HepG2 (cell line): Measurements from ENCODE around the gene MTO1. TPM values are rescaled to one million over a fixed set of nuclear protein-coding genes. Genes with fewer than 3 reads are reported as not detected.

Experiments used
- GABPA ChIP-seq, 2 experiments: IDR thresholded peaks; 2 replicates each; pipeline ENCODE4 v1.6.1; 2011 to 2016; ENCODE audit warnings: low read depth in 2 of 2, low read length in 1 of 2, missing biosample characterization in 1 of 2, missing genetic modification characterization in 1 of 2
- GABPB1 ChIP-seq: IDR thresholded peaks from 2 replicates; pipeline ENCODE4 v1.6.1; 2016; ENCODE audit warnings: mild to moderate bottlenecking, missing genetic modification reagents, moderate library complexity, missing compliant biosample characterization
- GFI1 ChIP-seq: sonication (generic); formaldehyde crosslinking; IDR thresholded peaks from 2 replicates; pipeline ENCODE4 v1.5.0; 2020; ENCODE audit warnings: missing genetic modification reagents, mild to moderate bottlenecking, borderline replicate concordance
- ONECUT2 ChIP-seq: sonication (generic); formaldehyde crosslinking; IDR thresholded peaks from 2 replicates; pipeline ENCODE4 v1.4.0; 2020; ENCODE audit warnings: missing genetic modification reagents
- RXRA ChIP-seq: sonication (generic); formaldehyde crosslinking; IDR thresholded peaks from 2 replicates; pipeline ENCODE4 v1.5.1; 2020; ENCODE audit warnings: missing genetic modification reagents
- SKIL ChIP-seq: sonication (generic); formaldehyde crosslinking; IDR thresholded peaks from 2 replicates; pipeline ENCODE4 v1.8.0; 2022; ENCODE audit warnings: missing genetic modification reagents, mild to moderate bottlenecking, moderate library complexity, borderline replicate concordance
- ZNF207 ChIP-seq: fragments of 450-650 bp; IDR thresholded peaks from 2 replicates; pipeline ENCODE4 v1.6.1; 2016; ENCODE audit warnings: antibody characterized with exemption, borderline replicate concordance
- ZNF775 ChIP-seq: sonication (generic); formaldehyde crosslinking; IDR thresholded peaks from 2 replicates; pipeline ENCODE4 v1.4.0; 2020; ENCODE audit warnings: missing genetic modification reagents, mild to moderate bottlenecking, moderate library complexity, borderline replicate concordance
- ZNF788 ChIP-seq: sonication (generic); formaldehyde crosslinking; IDR thresholded peaks from 2 replicates; pipeline ENCODE4 v1.5.0; 2020; ENCODE audit warnings: mild to moderate bottlenecking, missing genetic modification reagents, borderline replicate concordance
- ZSCAN30 ChIP-seq: sonication (generic); formaldehyde crosslinking; IDR thresholded peaks from 2 replicates; pipeline ENCODE4 v1.5.0; 2020; ENCODE audit warnings: mild to moderate bottlenecking, missing genetic modification reagents
- polyA plus RNA-seq, 8 experiments: library from polyadenylated mRNA; depleted of rRNA in 3 of 8; stranded (reverse) in 7 of 8; unstranded in 1 of 8; fragments of >200 nt; fragmentation: Illumina TruSeq in 4 of 8; extraction: Trizol in 4 of 8; gene quantifications; 2 replicates each; pipeline versions ENCODE4 v1.2.1 to v1.2.3, GENCODE V29; 2011 to 2016; ENCODE audit warnings: low read depth in 4 of 8, missing spikeins in 1 of 8, mixed read lengths in 1 of 8; ENCODE audit not compliant: insufficient read depth in 1 of 8
- total RNA-seq, 5 experiments: library from RNA; depleted of rRNA; stranded (reverse); fragments of >200 nt; fragmentation: Illumina TruSeq; extraction: Trizol; gene quantifications; 2 replicates each; pipeline ENCODE4 v1.2.3, GENCODE V29; 2016; ENCODE audit warnings: low read depth in 1 of 5
- TF ChIP-seq, protein P1 (sequence below): sonication (generic); formaldehyde crosslinking; IDR thresholded peaks from 2 replicates; pipeline ENCODE4 v1.9.0; 2022; ENCODE audit warnings: low read depth, missing genetic modification reagents
- TF ChIP-seq, protein P2 (sequence below): sonication (generic); formaldehyde crosslinking; IDR thresholded peaks from 2 replicates; pipeline ENCODE4 v1.5.1; 2020; ENCODE audit warnings: mild to moderate bottlenecking, missing genetic modification reagents, moderate library complexity
- TF ChIP-seq, protein P3 (sequence below): IDR thresholded peaks from 2 replicates; pipeline ENCODE4 v1.6.1; 2016; ENCODE audit warnings: missing compliant biosample characterization, missing genetic modification reagents, borderline replicate concordance
- TF ChIP-seq, protein P4 (sequence below): sonication (generic); formaldehyde crosslinking; IDR thresholded peaks from 2 replicates; pipeline ENCODE4 v1.4.0; 2020; ENCODE audit warnings: mild to moderate bottlenecking, missing genetic modification reagents
- TF ChIP-seq, protein P5 (sequence below): sonication (generic); formaldehyde crosslinking; IDR thresholded peaks from 2 replicates; pipeline ENCODE4 v1.4.0; 2020; ENCODE audit warnings: mild to moderate bottlenecking, missing genetic modification reagents
- TF ChIP-seq, protein P6 (sequence below): sonication (generic); formaldehyde crosslinking; IDR thresholded peaks from 2 replicates; pipeline ENCODE4 v1.4.0; 2020; ENCODE audit warnings: missing genetic modification reagents

MTO1 gene
- total and polyA plus RNA-seq, 2 of the 13 experiments (the other 11 are each of a cell fraction or from before 2014, with no cell fraction given), result 21.1 to 45.3 TPM

- TF ChIP-seq GABPB1 (CRISPR knock-in tag) (peak; percentile 62), RXRA (CRISPR knock-in tag) (no peak), ONECUT2 (CRISPR knock-in tag) (peak; percentile 48; the same call in 1 of the 2 replicates), GFI1 (CRISPR knock-in tag) (no peak), ZNF207 (no peak), ZNF775 (no peak), ZNF788 (CRISPR knock-in tag) (0 out of 2 replicates have a peak, but pooled peaks have one; percentile 59), SKIL (CRISPR knock-in tag) (no peak), GABPA (IDR thresholded peaks at IDR 0.05; ENCODE audit: low read depth, low read length) (no peak), GABPA (CRISPR knock-in tag; IDR thresholded peaks at IDR 0.05; ENCODE audit: low read depth) (peak; percentile 45; the same call in 1 of the 2 replicates), ZSCAN30 (CRISPR knock-in tag) (no peak)
- TF ChIP-seq, protein P1, sequence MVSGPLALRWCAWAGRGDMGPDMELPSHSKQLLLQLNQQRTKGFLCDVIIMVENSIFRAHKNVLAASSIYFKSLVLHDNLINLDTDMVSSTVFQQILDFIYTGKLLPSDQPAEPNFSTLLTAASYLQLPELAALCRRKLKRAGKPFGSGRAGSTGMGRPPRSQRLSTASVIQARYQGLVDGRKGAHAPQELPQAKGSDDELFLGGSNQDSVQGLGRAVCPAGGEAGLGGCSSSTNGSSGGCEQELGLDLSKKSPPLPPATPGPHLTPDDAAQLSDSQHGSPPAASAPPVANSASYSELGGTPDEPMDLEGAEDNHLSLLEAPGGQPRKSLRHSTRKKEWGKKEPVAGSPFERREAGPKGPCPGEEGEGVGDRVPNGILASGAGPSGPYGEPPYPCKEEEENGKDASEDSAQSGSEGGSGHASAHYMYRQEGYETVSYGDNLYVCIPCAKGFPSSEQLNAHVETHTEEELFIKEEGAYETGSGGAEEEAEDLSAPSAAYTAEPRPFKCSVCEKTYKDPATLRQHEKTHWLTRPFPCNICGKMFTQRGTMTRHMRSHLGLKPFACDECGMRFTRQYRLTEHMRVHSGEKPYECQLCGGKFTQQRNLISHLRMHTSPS (CRISPR knock-in tag), result no peak
- TF ChIP-seq, protein P2, sequence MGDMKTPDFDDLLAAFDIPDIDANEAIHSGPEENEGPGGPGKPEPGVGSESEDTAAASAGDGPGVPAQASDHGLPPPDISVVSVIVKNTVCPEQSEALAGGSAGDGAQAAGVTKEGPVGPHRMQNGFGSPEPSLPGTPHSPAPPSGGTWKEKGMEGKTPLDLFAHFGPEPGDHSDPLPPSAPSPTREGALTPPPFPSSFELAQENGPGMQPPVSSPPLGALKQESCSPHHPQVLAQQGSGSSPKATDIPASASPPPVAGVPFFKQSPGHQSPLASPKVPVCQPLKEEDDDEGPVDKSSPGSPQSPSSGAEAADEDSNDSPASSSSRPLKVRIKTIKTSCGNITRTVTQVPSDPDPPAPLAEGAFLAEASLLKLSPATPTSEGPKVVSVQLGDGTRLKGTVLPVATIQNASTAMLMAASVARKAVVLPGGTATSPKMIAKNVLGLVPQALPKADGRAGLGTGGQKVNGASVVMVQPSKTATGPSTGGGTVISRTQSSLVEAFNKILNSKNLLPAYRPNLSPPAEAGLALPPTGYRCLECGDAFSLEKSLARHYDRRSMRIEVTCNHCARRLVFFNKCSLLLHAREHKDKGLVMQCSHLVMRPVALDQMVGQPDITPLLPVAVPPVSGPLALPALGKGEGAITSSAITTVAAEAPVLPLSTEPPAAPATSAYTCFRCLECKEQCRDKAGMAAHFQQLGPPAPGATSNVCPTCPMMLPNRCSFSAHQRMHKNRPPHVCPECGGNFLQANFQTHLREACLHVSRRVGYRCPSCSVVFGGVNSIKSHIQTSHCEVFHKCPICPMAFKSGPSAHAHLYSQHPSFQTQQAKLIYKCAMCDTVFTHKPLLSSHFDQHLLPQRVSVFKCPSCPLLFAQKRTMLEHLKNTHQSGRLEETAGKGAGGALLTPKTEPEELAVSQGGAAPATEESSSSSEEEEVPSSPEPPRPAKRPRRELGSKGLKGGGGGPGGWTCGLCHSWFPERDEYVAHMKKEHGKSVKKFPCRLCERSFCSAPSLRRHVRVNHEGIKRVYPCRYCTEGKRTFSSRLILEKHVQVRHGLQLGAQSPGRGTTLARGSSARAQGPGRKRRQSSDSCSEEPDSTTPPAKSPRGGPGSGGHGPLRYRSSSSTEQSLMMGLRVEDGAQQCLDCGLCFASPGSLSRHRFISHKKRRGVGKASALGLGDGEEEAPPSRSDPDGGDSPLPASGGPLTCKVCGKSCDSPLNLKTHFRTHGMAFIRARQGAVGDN (CRISPR knock-in tag), result peak; percentile 89
- TF ChIP-seq, protein P3, sequence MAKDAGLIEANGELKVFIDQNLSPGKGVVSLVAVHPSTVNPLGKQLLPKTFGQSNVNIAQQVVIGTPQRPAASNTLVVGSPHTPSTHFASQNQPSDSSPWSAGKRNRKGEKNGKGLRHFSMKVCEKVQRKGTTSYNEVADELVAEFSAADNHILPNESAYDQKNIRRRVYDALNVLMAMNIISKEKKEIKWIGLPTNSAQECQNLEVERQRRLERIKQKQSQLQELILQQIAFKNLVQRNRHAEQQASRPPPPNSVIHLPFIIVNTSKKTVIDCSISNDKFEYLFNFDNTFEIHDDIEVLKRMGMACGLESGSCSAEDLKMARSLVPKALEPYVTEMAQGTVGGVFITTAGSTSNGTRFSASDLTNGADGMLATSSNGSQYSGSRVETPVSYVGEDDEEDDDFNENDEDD (CRISPR knock-in tag), result peak; percentile 36; the same call in 1 of the 2 replicates
- TF ChIP-seq, protein P4, sequence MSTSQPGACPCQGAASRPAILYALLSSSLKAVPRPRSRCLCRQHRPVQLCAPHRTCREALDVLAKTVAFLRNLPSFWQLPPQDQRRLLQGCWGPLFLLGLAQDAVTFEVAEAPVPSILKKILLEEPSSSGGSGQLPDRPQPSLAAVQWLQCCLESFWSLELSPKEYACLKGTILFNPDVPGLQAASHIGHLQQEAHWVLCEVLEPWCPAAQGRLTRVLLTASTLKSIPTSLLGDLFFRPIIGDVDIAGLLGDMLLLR, result no peak
- TF ChIP-seq, protein P5, sequence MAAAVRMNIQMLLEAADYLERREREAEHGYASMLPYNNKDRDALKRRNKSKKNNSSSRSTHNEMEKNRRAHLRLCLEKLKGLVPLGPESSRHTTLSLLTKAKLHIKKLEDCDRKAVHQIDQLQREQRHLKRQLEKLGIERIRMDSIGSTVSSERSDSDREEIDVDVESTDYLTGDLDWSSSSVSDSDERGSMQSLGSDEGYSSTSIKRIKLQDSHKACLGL (CRISPR knock-in tag), result peak; percentile 31; the same call in 1 of the 2 replicates
- TF ChIP-seq, protein P6, sequence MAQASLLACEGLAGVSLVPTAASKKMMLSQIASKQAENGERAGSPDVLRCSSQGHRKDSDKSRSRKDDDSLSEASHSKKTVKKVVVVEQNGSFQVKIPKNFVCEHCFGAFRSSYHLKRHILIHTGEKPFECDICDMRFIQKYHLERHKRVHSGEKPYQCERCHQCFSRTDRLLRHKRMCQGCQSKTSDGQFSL (CRISPR knock-in tag), result no peak
Measured at GRCh38 chr6:73461537-73462350, at the start of gene MTO1 (continued).
